IPS-NIHi11 (cell line): ENCODE results near the gene ZNF549.
"Not testable (repeated sequence)": the region's sequence is repeated elsewhere in the genome, so short reads cannot be mapped to it uniquely, and the experiment has no call there.

Experiments
- DNase-seq: peaks from one replicate; pipeline ENCODE4 v3.0.0; 2012; ENCODE audit warnings: mixed read lengths, low spot score

The ZNF549 gene

GRCh38 chr19:57527136-57527881 lies at the start of gene ZNF549:
TSS of gene ZNF549 (plus strand) at chr19:57527356. CDS start at chr19:57527574, 218 bp downstream.
- DNase-seq, result peak; percentile 99

GRCh38 chr19:57487477-57488298 lies 39.5 kb upstream of the ZNF549 start, which contains the start of gene ZNF419:
TSS of gene ZNF419 (plus strand) at chr19:57487750. CDS start at chr19:57487951, 201 bp downstream.
- peak; percentile 95 for DNase-seq

GRCh38 chr19:57488299-57488644 lies 38.9 kb upstream of the ZNF549 start:
- DNase-seq, result not testable (repeated sequence)

- DNase-seq, result not testable (repeated sequence)
These were observed 27.9 kb upstream of the ZNF549 start for GRCh38 chr19:57499332-57499679.

- peak; percentile 95 for DNase-seq
These were observed 27.3 kb upstream of the ZNF549 start, which contains the start of gene ZNF773 for GRCh38 chr19:57499680-57500395. TSS of gene ZNF773 (plus strand) at chr19:57499938. CDS start at chr19:57500081, 143 bp downstream.

DNA sequence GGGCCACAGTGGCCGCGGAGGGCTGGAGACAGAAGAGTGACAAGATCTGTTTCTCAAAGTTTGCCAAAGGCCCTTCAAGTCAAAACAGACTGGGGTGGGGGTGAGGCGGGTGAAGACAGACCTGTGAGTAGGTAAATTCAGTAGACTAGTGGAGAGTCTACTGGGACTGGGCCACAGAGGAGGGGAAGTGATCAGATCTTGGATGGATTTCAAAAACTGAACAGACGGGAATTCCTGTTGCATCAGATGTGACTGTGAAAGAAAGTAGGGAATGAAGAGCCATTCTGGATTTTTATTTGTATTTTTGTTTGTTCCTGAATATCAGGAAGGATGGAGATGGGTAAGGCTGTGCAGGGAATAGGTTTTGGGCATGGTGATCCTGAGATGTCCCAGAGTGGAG lies 26.8 kb upstream of the ZNF549 start:
- not testable (repeated sequence) for DNase-seq

- no peak for DNase-seq
These were observed 21.0 kb upstream of the ZNF549 start for GRCh38 chr19:57506163-57506562.

GRCh38 chr19:57511484-57511883 lies 15.7 kb upstream of the ZNF549 start:
- DNase-seq, result no peak

GRCh38 chr19:57512845-57513244 lies 14.3 kb upstream of the ZNF549 start:
- no peak for DNase-seq

GRCh38 chr19:57515255-57515654 lies 11.9 kb upstream of the ZNF549 start:
- no peak for DNase-seq

DNA sequence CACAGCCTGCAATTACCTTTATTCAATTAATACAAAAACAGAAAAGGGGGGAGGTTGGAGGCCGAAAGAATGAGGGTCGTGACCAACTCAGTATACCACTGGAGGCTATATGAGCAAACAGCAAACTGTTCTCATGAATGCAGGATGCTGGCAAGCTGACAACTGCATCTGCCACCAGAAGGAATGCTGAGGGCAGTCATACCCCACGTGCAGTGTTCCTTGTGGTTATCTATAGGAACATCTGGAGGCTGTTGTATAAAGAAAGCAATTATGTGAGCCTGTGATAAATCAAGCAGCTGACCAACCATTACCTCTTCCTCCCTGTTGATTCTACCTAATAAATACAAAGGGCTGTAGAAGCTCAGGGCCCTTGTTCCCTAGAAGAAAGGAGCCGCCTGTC lies 9.1 kb upstream of the ZNF549 start:
- not testable (repeated sequence) for DNase-seq

DNA sequence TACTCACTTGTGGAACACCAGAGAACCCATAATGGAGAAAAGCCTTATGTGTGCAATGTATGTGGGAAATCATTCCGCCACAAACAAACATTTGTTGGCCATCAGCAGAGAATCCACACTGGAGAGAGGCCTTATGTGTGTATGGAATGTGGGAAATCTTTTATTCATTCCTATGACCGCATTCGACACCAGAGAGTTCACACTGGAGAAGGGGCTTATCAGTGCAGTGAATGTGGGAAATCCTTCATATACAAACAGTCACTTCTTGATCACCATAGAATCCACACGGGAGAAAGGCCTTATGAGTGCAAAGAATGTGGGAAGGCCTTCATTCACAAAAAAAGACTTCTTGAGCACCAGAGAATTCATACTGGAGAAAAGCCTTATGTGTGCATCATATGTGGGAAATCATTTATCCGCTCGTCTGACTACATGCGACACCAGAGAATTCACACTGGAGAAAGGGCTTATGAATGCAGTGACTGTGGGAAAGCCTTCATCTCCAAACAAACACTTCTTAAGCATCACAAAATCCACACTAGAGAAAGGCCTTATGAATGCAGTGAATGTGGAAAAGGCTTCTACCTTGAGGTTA lies 10.9 kb downstream of the ZNF549 start:
- DNase-seq, result no peak

DNA sequence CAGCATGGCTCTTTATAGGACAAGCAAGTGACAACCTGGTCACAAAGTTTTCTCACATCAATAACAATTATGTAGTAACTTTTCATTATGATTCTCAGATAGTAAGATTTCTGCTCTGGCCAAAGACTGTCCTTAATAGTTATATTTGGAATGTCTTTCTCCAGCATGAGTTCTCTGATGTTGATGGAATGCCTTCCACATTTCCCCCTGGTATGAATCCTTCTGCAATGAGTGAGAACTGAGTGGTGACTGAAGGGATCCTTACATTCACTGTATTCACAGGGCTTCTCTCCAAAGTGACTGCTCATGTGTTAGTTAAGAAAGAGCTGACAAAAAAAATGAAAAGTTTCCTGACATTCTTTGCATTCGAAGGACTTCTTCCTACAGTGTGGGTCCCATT lies 19.4 kb downstream of the ZNF549 start:
- no peak for DNase-seq

DNA sequence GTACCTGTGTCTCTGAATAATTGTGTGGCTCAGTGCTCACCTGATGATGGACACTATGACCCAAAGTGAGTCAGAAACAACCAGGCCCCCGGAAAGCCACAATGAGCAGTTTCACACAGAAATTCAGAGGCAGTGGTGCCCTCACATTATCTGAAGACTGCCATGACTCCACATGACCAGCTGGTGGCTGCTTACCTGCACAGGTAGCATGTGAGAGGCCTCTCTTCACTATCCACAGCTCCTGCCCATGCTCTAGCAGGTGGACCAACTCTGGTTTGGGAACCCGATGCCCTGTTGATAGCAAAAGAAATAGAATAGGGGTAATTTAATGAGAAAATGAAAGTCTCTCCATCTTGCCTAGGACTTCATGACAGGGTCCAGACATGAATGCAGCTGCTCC lies 25.3 kb downstream of the ZNF549 start:
- DNase-seq, result peak; percentile 7

DNA sequence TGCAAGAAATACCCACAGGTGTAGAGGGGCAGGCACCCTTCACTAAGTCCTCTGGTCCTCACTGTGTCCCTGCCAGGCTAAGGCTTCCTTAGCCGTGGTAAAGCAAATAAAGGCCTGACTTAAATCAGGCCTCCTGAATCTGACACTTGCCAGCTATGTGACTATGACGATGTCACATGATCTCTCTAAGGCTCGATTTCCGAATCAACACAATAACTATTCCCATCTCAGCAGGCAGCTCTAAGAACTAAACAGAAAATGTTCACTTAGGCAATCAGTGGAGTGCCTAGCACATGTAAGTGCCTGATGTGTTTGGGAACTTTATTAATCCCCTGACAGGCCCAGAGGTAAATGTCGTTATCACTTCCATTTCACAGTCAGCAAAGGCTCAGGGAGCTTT lies 30.5 kb downstream of the ZNF549 start:
- DNase-seq, result no peak

GRCh38 chr19:57558525-57558924 lies 31.4 kb downstream of the ZNF549 start:
- DNase-seq, result peak; percentile 17

GRCh38 chr19:57559008-57559403 lies 31.9 kb downstream of the ZNF549 start:
- peak; percentile 71 for DNase-seq

DNA sequence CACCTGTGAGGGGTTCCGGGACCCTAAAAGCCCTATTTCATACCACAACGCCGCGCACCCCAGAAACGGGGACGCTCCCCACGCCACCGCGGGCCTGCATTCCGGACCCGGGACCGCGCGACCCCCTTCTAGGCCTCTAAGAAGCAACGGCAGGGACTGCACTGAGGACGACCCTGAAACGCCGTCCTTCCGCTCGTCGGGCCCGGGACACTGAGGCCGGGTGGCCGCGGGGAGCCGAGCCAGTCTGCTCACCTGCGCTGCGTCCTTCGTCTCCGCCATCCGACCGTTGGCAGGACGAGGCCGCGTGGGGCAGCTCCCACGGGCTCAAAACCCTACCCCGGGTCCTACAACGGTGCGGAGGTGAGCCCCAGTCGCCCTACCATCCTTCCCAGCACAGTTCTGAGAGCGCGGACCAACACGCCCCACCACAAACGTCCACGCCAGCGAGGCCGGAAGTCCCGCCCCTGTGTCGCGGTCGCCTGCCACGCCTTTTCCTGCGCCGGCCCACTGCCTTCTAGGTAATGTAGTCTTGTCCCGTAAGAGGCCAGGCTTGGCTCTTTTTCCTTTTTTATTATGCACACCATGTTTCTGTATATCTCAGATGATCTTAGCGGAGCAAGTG lies 32.4 kb downstream of the ZNF549 start, which contains the start of gene ZNF550:
Gene ZNF550, minus strand, starts transcription at position 460 of the 622 bp plus-strand sequence. Its CDS starts 181 bp downstream, at position 279.
- peak; percentile 97 for DNase-seq

- no peak for DNase-seq
These were observed 32.9 kb downstream of the ZNF549 start for GRCh38 chr19:57560049-57560491.

DNA sequence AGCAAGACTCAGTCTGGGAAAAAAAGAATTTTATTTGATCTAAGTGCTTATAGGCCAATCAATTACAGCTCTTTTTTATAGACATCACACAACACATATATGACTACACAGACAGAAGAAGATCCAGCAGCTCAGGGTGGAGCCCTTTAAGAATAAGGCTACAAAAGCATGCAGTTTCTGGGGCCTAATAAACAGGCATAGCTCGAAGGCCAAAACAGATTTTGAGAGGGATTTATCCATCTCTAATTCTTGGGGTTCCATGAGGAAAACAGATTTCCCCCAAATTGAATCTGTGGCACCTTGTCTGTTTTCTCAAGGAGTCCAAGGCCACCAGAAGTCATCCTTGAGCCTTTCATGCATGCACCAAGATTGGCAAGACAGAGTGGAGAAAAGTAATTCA lies 36.4 kb downstream of the ZNF549 start:
- DNase-seq, result no peak
